ENCODE data around the gene BAX. TPM values are rescaled to one million over a fixed set of nuclear protein-coding genes. Genes with fewer than 3 reads are reported as not detected.
A peak's percentile ranks its signal among the peaks of the same experiment; 100 is the strongest.

The BAX gene
- total RNA-seq, 1 donor from 2014 or later, result 169 TPM

GRCh38 chr19:48964205-48965039 is 9.7 kb downstream of the BAX start:
- no peak overlapping the region for H3K4me3 ChIP-seq (ENCODE audit: insufficient read depth, low read depth, low read length)
- H3K9me3 ChIP-seq (ENCODE audit: insufficient read depth, low read depth, low read length), result no peaks in the 10 kb centered on the region
- Mint-ChIP-seq H3K36me3 (ENCODE audit: low read depth, unreplicated experiment) (peaks cover 17% of the 10 kb centered on the region), H3K27me3 (ENCODE audit: low read depth, unreplicated experiment) (no peaks in the 10 kb centered on the region), H3K27ac (ENCODE audit: unreplicated experiment) (peak overlapping the region; percentile 99), H3K9me3 (ENCODE audit: unreplicated experiment) (no peaks in the 10 kb centered on the region), H3K4me3 (ENCODE audit: unreplicated experiment) (peak overlapping the region; percentile 83), H3K4me1 (ENCODE audit: low read depth, unreplicated experiment) (peaks cover 33% of the 10 kb centered on the region)
- H3K27me3 ChIP-seq (ENCODE audit: insufficient read depth, low read length), result no peaks in the 10 kb centered on the region
- H3K4me1 ChIP-seq (ENCODE audit: insufficient read depth, low read length), result peaks cover 40% of the 10 kb centered on the region
- peak overlapping the region; percentile 77 for H3K9ac ChIP-seq (ENCODE audit: low read length)
- peaks cover 37% of the 10 kb centered on the region for H4K20me1 ChIP-seq (ENCODE audit: insufficient read depth, low read length)
- DNase-seq (ENCODE audit: low read depth), result peak; percentile 39
- H3K4me2 ChIP-seq (ENCODE audit: low read length), result peak overlapping the region; percentile 90
- peaks cover 20% of the 10 kb centered on the region for H3K79me2 ChIP-seq (ENCODE audit: insufficient read depth, low read length)
- no peak for FAIRE-seq
- no peak for TF ChIP-seq EZH2 (IDR thresholded peaks at IDR 0.05; ENCODE audit: insufficient read depth, low read length)
- no peak for TF ChIP-seq CTCF (IDR thresholded peaks at IDR 0.05; ENCODE audit: insufficient read depth, low read depth, low read length)
- H3K36me3 ChIP-seq (ENCODE audit: insufficient read depth, low read length), result peaks cover 11% of the 10 kb centered on the region
- no peak overlapping the region for H2AFZ ChIP-seq (ENCODE audit: low read depth, low read length)
- peak overlapping the region; percentile 98 for H3K27ac ChIP-seq (ENCODE audit: low read depth, low read length)

GRCh38 chr19:48965040-48965805 is 10.5 kb downstream of the BAX start, which contains the start of gene FTL:
FTL (plus strand) TSS chr19:48965309; CDS start chr19:48965508, 199 bp downstream.
- H3K4me2 ChIP-seq (ENCODE audit: low read length), result peak within 1 kb of the TSS; percentile 90
- H3K4me3 Mint-ChIP-seq (ENCODE audit: unreplicated experiment), result peak within 1 kb of the TSS; percentile 99
- FAIRE-seq, result no peak

More at GRCh38 chr19:48965040-48965805, 10.5 kb downstream of the BAX start, which contains the start of gene FTL:
- Mint-ChIP-seq H3K36me3 (ENCODE audit: low read depth, unreplicated experiment) (peaks cover 24% of the 10 kb centered on the region), H3K27me3 (ENCODE audit: low read depth, unreplicated experiment) (no peaks in the 10 kb centered on the region), H3K4me1 (ENCODE audit: low read depth, unreplicated experiment) (peaks cover 33% of the 10 kb centered on the region), H3K9me3 (ENCODE audit: unreplicated experiment) (no peaks in the 10 kb centered on the region), H3K27ac (ENCODE audit: unreplicated experiment) (peak within 1 kb of the TSS; percentile 99)
- no peaks in the 10 kb centered on the region for H3K9me3 ChIP-seq (ENCODE audit: insufficient read depth, low read depth, low read length)
- peak; percentile 83 for DNase-seq (ENCODE audit: low read depth)
- H3K4me3 ChIP-seq (ENCODE audit: insufficient read depth, low read depth, low read length), result peak within 1 kb of the TSS; percentile 82
- peaks cover 13% of the 10 kb centered on the region for H3K36me3 ChIP-seq (ENCODE audit: insufficient read depth, low read length)
- H3K79me2 ChIP-seq (ENCODE audit: insufficient read depth, low read length), result peaks cover 20% of the 10 kb centered on the region
- peak within 1 kb of the TSS; percentile 7 for H2AFZ ChIP-seq (ENCODE audit: low read depth, low read length)
- TF ChIP-seq EZH2 (IDR thresholded peaks at IDR 0.05; ENCODE audit: insufficient read depth, low read length) (no peak), CTCF (IDR thresholded peaks at IDR 0.05; ENCODE audit: insufficient read depth, low read depth, low read length) (no peak)
- peak within 1 kb of the TSS; percentile 93 for H3K9ac ChIP-seq (ENCODE audit: low read length)
- peaks cover 38% of the 10 kb centered on the region for H4K20me1 ChIP-seq (ENCODE audit: insufficient read depth, low read length)
- no peaks in the 10 kb centered on the region for H3K27me3 ChIP-seq (ENCODE audit: insufficient read depth, low read length)
- peak within 1 kb of the TSS; percentile 98 for H3K27ac ChIP-seq (ENCODE audit: low read depth, low read length)
- H3K4me1 ChIP-seq (ENCODE audit: insufficient read depth, low read length), result peaks cover 40% of the 10 kb centered on the region

All from astrocyte (in vitro differentiated cells and primary cell).